ENCODE data around the gene PASK. TPM values are rescaled to one million over a fixed set of nuclear protein-coding genes. Genes with fewer than 3 reads are reported as not detected.

Gene PASK
- polyA plus RNA-seq, 1 donor from 2014 or later = 26.0 TPM

GRCh38 chr2:241168366-241168765 is 19.1 kb upstream of the PASK start:
- H3K9me2 ChIP-seq (ENCODE audit: insufficient read depth, low read length) = no peaks in the 10 kb centered on the region
- H3K27me3 ChIP-seq (ENCODE audit: insufficient read depth, low read depth, low read length) = no peaks in the 10 kb centered on the region
- no peaks in the 10 kb centered on the region for H4K20me1 ChIP-seq (ENCODE audit: insufficient read depth)
- H3K27ac ChIP-seq (ENCODE audit: low read length) = no peak overlapping the region
- H3K79me2 ChIP-seq (replicated peaks; ENCODE audit: insufficient read depth, low read length) = no peaks in the 10 kb centered on the region
- no peak overlapping the region for H2AFZ ChIP-seq (ENCODE audit: low read depth, low read length)
- peaks cover 24% of the 10 kb centered on the region for H3K36me3 ChIP-seq (ENCODE audit: insufficient read depth, low read length)
- H3K4me2 ChIP-seq (ENCODE audit: low read length) = no peak overlapping the region
- no peak overlapping the region for H3K4me3 ChIP-seq (ENCODE audit: low read length)
- H3K9me3 ChIP-seq (ENCODE audit: low read length) = peaks cover 6% of the 10 kb centered on the region
- no peak overlapping the region for H3K9ac ChIP-seq (ENCODE audit: low read length)
- H3F3A ChIP-seq (ENCODE audit: insufficient read depth, low read length, poor library complexity, severe bottlenecking) = no peaks in the 10 kb centered on the region
- TF ChIP-seq POLR2AphosphoS5 (IDR thresholded peaks at IDR 0.05) = no peak
- no peak for TF ChIP-seq EP300 (conservative IDR thresholded peaks at IDR 0.05; ENCODE audit: poor library complexity, severe bottlenecking)
- no peak for TF ChIP-seq SMC3 (conservative IDR thresholded peaks at IDR 0.05; ENCODE audit: poor library complexity)
- TF ChIP-seq MXI1 (conservative IDR thresholded peaks at IDR 0.05; ENCODE audit: poor library complexity, severe bottlenecking) = no peak
- no peak for TF ChIP-seq EZH2 (IDR thresholded peaks at IDR 0.05; ENCODE audit: borderline replicate concordance, insufficient read depth, low read length, poor library complexity, severe bottlenecking)

- Histone ChIP-seq H3K27ac (ENCODE audit: low read length) (no peak overlapping the region), H3K79me2 (replicated peaks; ENCODE audit: insufficient read depth, low read length) (no peaks in the 10 kb centered on the region), H3K27me3 (ENCODE audit: insufficient read depth, low read depth, low read length) (no peaks in the 10 kb centered on the region), H3K9me2 (ENCODE audit: insufficient read depth, low read length) (no peaks in the 10 kb centered on the region), H3K9me3 (ENCODE audit: low read length) (no peaks in the 10 kb centered on the region), H3F3A (ENCODE audit: insufficient read depth, low read length, poor library complexity, severe bottlenecking) (no peaks in the 10 kb centered on the region), H3K9ac (ENCODE audit: low read length) (no peak overlapping the region), H4K20me1 (ENCODE audit: insufficient read depth) (no peaks in the 10 kb centered on the region), H3K36me3 (ENCODE audit: insufficient read depth, low read length) (no peaks in the 10 kb centered on the region), H3K4me3 (ENCODE audit: low read length) (no peak overlapping the region), H2AFZ (ENCODE audit: low read depth, low read length) (no peak overlapping the region), H3K4me2 (ENCODE audit: low read length) (no peak overlapping the region)
- TF ChIP-seq EP300 (conservative IDR thresholded peaks at IDR 0.05; ENCODE audit: poor library complexity, severe bottlenecking) (no peak), CTCF (IDR thresholded peaks at IDR 0.05; ENCODE audit: poor library complexity, severe bottlenecking) (no peak), POLR2AphosphoS5 (IDR thresholded peaks at IDR 0.05) (no peak), EZH2 (IDR thresholded peaks at IDR 0.05; ENCODE audit: borderline replicate concordance, insufficient read depth, low read length, poor library complexity, severe bottlenecking) (no peak), RAD21 (conservative IDR thresholded peaks at IDR 0.05) (no peak), MXI1 (conservative IDR thresholded peaks at IDR 0.05; ENCODE audit: poor library complexity, severe bottlenecking) (no peak), REST (IDR thresholded peaks at IDR 0.05; ENCODE audit: borderline replicate concordance) (no peak), SMC3 (conservative IDR thresholded peaks at IDR 0.05; ENCODE audit: poor library complexity) (no peak), TAF1 (IDR thresholded peaks at IDR 0.05; ENCODE audit: low read depth) (no peak)
Observed at GRCh38 chr2:241163601-241164118, 14.4 kb upstream of the PASK start.
